Globus pallidus (tissue), 1 donor: Measurements from ENCODE around the gene AK1.

Source experiments
- DNase-seq: peaks from one replicate; pipeline ENCODE4 v3.0.0-alpha.2; 2015; ENCODE audit warnings: low spot score

Gene AK1

DNA sequence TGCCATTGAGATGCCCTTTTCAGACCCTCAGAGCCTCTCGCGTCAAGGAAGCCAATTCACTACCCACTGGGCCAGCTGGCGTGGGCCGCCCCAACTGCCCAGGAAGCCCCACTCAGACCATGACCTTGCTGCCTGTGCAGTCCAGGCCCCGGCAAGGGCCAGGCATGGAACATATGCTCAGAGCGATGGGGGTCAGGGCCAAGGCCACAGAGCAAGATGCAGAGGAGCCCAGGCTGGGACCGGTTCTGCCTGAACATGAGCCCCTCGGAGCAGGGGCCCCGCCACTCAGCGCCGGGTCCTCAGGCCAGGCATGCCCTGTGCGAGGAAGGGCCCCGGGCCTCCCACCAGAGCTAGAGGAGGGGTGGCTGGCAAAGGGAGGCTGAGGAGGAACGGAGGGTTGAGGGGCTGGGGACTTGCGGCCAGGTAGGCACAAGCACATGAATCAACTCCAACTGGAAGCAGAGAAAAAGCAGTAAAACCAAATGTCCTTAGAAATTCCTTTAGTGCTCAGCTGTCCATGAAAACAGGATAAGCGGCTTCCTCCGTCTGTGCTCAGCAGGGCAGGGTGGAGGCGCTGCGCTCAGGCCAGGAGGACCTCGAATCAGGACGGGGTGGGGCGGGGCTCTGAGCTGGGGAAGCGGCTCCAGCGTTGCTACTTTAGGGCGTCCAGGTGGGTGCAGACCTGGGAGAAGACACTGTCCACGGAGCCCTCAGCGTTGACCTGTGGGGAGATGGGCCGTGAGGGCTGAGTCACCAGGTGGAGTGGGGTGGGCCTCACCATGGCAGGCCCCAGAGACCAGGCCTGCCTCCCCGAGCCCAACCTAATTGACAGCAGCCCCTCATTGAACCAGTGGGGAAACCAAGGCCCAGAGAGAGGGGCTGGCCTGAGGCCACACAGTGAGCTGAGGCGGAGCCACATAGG is 9.9 kb downstream of the AK1 start:
- DNase-seq = no peak

DNA sequence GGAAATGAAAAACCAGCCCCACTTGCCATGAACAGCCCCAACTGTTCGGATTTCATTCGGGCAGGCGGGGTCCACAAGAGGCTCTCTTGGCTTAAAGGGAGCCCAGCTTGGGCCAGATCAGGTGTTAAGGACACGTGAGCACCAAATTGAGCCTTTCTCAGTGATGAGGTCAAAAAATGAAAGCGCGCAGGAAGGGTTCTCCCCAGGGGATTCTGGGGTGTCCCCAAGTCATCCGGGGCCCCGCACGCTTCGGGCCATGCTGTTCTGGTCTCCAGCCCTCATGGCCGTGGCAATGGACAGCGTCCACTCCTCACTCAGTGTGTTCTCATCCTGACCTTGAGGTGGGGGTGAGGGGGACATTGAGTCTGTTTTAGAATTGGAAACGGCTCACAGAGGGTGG is 10.9 kb downstream of the AK1 start:
- no peak for DNase-seq

DNA sequence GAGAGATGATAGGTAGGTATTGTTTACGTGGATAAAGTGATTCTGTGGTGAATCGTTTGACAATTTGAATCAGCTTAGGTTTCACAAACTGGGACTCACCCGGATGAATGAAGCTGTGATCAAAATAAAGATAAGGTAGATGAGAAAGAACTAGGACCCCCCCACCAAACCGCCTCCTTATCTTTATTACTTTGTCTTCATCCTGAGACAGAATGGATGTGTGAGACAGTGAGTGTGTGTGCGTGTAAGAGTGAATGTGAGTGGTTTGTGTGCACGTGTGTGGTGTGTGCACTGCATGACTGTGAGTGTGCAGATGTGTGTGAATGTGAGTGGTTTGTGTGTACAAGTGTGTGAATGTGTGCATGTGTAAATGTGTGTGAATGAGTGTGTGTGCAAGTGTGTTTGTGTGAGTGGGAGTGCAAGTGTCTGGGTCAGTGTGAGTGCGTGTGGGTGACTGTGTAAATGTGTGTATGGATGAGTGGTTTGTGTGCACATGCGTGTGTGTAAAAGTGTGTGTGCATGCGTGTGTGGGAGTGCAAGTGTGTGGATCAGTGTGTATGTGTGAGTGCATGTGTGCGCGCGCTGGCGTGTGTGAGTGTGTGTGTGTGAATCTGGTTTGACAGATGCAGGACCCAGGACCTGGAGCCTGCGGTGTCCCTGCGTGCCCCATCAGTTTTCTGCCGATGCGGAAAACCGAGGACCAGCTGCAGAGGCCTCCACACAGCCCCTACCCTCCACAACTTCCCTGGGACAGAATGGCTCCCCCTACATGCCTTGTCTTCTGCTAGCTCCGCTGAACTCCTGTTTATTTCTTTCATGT is 11.6 kb downstream of the AK1 start:
- DNase-seq = no peak

DNA sequence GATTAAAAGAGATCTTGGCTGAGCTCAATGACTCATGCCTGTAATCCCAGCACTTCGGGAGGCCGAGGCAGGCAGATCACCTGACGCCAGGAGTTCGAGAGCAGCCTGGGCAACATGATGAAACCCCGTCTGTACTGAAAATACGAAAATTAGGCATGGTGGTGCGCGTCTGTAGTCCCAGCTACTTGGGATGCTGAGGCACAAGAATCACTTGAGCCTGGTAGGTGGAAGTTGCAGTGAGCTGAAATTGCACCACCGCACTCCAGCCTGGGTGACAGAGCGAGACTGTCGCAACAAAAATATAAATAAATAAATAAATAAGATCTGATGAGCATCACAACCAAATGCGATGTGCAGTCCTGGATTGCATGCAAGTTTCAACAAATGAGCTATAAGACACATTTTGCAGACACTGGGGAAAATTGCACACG is 14.3 kb downstream of the AK1 start:
- no peak for DNase-seq

- DNase-seq = peak; percentile 65
Measured at GRCh38 chr9:127862075-127863011, 15.1 kb downstream of the AK1 start.

GRCh38 chr9:127860779-127861178 is 16.7 kb downstream of the AK1 start:
- DNase-seq = no peak

GRCh38 chr9:127860260-127860659 is 17.2 kb downstream of the AK1 start:
- no peak for DNase-seq

DNA sequence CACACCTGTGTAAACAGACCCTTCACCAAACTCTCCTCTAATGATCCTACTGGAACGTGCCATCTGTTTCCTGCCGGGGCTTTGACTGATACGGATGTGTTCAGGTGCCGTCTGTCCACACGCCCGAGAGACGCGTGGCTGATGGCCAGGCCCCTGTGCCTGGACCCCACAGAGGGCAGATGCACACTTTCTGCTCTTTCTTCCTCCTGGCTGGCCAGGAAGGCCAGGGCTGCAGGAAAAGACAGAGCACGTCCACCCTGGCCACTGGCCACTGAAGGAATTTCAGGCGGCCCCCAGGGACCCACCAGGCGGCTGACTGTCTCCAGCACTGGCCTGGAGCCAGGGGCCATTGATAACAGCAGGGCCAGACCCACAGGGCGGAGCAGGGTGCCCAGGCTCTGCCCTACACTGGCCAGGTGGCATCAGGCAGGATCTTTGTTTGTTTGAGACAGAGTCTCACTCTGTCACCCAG is 19.4 kb downstream of the AK1 start:
- no peak for DNase-seq

GRCh38 chr9:127857278-127857677 is 20.2 kb downstream of the AK1 start:
- no peak for DNase-seq

DNA sequence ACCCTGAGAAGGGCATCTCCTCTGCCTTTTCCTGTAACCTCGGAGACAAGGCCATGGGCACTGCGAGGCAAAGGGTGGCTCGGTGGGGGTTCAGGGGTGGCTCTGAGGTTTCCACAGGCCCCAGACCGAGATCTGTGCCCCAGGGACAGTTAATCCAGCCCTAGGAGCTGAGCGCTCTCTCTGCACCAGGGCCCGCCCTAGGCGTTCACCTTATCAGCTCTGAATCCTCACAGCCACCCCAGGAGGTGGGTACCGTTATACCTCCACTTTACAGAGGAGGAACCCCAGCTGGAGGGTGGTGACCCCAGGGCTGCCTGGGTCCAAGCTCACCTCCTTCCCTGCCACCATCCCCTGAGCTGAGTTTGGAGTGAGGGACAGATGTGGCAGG is 20.8 kb downstream of the AK1 start:
- DNase-seq = no peak

- DNase-seq = no peak
Measured at GRCh38 chr9:127856094-127856728, 21.3 kb downstream of the AK1 start.

GRCh38 chr9:127855522-127855921 is 22.0 kb downstream of the AK1 start:
- no peak for DNase-seq

- no peak for DNase-seq
Measured at GRCh38 chr9:127854960-127855359, 22.5 kb downstream of the AK1 start.

DNA sequence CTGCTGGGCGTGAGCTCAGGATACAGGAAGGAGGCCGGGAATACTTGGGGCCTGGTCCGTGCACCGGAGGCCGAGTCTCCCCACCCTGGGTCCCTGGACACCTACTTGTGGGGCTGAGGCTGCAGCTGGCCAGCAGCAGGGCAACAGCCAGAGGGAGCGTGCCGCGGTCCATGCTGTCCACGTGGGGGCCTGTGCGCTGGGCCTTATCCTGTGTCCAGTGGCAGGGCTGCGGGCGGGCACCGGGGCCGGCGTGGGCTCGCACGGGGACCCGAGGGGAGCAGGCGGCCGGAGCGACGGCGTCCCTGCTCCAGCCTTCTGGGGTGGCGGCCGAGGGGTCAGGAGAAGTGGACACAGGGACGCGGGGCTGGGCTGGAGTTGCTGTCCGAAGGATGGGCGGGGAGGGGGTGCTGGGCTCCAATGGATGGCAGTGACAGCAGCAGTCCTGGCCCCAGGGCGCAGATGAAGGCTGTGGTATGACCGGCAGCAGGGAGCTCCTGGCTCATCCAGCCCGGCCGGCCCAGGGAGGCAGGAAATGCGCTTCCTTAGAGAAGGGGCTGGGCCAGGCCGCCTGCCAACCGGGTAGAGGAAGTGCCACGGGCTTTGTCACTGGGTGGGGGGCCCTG is 23.2 kb downstream of the AK1 start, which contains the start of gene ENG:
Gene ENG, minus strand, starts transcription at position 475 of the 623 bp plus-strand sequence. Its CDS starts 303 bp downstream, at position 172.
- peak; percentile 36 for DNase-seq

GRCh38 chr9:127853312-127854183 is 23.9 kb downstream of the AK1 start:
- no peak for DNase-seq

- DNase-seq = no peak
Measured at GRCh38 chr9:127852829-127853228, 24.6 kb downstream of the AK1 start.

- no peak for DNase-seq
Measured at GRCh38 chr9:127850286-127850830, 27.1 kb downstream of the AK1 start.

GRCh38 chr9:127848756-127849504 is 28.5 kb downstream of the AK1 start:
- DNase-seq = no peak
